OCI-LY3 (cell line): ENCODE measurements around the gene BHLHE23.

Experiments used
- CTCF ChIP-seq: fragments of 200-600, 300-600 bp; sonication (generic); IDR thresholded peaks from 2 replicates; pipeline ENCODE4 v1.5.1; 2014; ENCODE audit warnings: antibody characterized with exemption, low read length, low read depth
- EZH2phosphoT487 ChIP-seq: fragments of 200-600 bp; shearing (Covaris generic); IDR thresholded peaks from 2 replicates; pipeline ENCODE4 v1.6.1; 2018; ENCODE audit warnings: antibody characterized with exemption, mixed run types, low read depth

GRCh38 chr20:62993856-62994494 is 12.8 kb downstream of the BHLHE23 start:
- TF ChIP-seq EZH2phosphoT487, result no peak
- no peak for TF ChIP-seq CTCF
